GM21447 (cell line): Measurements from ENCODE around the gene HSD3B2.

Experiments used
- ATAC-seq: cut with Tn5 transposase; IDR thresholded peaks from one replicate; pipeline ENCODE4 v1.9.1; 2021; ENCODE audit not compliant: unreplicated experiment

Gene HSD3B2

DNA sequence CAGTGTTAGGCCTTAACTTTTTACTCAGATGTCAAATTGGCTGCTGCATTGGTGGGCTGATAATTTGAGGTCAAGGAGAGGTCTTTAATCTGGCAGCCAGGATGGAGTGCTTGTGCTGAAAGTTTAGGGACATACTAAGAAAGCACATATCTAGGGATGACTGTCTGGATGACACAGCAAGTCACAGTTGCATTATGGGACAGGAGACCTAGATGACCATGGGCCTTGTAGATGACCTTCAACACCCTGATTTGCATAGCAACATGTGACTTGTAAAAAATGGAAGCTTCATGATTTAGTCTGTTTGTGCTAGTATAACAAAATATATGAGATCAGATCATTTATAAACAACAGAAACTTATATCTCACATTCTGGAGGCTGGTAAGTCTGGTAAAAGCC is 18.0 kb upstream of the HSD3B2 start:
- no peak for ATAC-seq

GRCh38 chr1:119397986-119398385 is 17.0 kb upstream of the HSD3B2 start:
- no peak for ATAC-seq

GRCh38 chr1:119404736-119405135 is 10.2 kb upstream of the HSD3B2 start:
- no peak for ATAC-seq

DNA sequence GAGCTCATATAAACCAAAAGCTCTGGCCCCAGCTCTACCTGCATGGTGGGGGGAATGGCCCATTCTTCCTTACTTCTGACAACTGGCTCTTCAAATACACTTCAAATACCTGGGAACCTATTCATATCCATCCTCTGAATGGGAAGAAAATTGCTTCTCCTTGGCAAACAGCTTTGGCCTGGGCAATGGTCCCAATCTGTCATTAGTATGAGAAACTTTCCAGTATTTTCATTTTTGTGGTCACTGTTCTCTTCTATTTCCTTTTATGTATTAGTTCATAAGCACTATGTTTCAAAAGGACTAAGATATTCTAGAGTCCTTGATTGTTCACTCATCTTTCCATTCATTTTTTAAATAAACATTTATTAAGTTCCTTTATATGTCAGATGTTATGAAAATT is 5.2 kb upstream of the HSD3B2 start:
- ATAC-seq = no peak

- ATAC-seq = no peak
Observed at GRCh38 chr1:119410961-119411360, 4.0 kb upstream of the HSD3B2 start.

DNA sequence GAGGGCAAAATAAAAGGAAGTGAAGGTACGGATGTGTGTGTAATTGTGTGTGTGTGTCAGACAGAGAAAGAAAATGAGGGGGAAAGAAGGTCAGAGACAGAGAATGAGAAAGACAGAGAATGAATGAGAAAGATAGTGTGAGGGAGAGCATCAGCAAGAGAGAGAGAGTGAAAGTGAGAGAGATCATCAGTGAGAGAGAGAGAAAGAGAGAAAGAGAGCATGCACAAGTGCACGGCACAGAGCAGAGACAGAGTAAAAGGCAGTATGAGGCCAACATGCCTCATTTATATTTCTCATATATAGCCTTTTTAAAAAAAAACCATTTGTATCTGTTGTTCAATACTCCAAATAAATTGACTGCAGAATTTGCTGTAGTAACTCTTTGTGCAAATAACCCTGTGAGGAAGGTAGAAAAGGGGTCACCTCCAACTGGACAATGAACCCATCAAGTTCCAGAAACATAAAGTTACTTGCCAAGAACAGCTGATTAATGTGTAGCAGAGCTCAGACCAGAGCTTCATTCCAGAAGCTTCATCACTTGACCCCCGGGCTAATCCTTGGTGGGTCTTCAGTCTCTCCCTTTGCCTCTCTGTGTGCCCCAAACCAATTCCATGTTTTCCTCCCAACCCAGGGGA is 1.2 kb downstream of the HSD3B2 start:
- ATAC-seq = no peak

- ATAC-seq = no peak
Observed at GRCh38 chr1:119419109-119419508, 4.2 kb downstream of the HSD3B2 start.

DNA sequence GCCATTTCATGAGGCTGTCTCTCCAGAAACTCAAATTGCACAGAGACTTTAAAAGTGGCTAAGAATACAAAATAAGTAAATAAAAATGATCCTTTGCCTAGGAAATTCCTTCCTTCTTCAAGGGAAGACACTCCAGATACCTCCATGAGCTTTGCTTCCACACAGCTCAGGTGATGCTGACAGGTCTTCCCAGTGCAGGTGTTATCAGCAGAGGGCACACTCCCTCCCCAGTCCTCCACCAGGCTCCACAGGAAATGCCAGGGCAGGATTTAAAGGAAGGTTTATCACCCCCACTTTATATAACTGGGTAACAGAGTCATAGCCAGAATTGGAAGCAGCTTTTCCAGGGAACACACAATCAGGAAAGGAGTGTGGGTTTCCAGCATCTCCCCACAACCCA is 5.7 kb downstream of the HSD3B2 start:
- no peak for ATAC-seq

GRCh38 chr1:119422631-119423030 is 7.7 kb downstream of the HSD3B2 start:
- ATAC-seq = no peak

- ATAC-seq = no peak
Observed at GRCh38 chr1:119428991-119429390, 14.0 kb downstream of the HSD3B2 start.

GRCh38 chr1:119429687-119430086 is 14.7 kb downstream of the HSD3B2 start:
- no peak for ATAC-seq

DNA sequence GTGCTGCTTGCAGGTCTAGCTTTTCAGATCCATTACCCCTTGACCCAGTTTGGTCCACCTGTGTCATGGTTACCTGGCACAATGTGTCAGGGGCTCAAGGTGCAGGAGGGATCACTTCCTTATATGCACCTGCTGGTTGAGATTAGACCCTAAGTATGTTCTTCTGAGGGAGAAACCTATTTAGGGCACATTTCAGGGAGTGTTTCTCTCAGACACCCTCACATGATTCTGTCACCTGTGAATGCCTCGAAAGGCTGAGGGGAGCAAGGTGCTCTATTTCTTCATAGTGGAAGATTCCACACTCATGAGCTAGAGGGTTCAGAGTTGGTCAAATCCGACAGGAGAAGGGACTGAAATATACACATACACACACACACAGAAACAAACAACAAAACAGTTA is 15.5 kb downstream of the HSD3B2 start:
- no peak for ATAC-seq

- ATAC-seq = no peak
Observed at GRCh38 chr1:119431836-119432235, 16.9 kb downstream of the HSD3B2 start.

DNA sequence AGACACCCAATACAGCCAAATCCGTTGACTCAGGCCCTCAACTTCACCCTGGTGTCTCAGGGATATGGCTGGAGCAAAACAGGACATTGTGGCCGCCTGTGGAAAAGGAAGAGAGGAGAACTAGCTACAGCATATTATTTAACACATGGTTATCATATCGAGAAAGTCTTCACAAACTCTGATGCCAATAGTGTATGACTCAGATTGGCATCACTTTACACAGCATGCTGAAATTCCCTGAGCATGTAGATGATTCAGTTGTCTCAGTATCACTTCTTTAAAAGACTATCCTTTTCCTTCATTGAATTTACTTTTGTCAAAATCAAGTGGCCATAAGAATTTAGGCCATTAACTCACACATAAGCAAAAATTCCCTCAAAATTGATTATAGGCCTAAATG is 20.1 kb downstream of the HSD3B2 start:
- ATAC-seq = no peak

GRCh38 chr1:119438761-119439160 is 23.8 kb downstream of the HSD3B2 start:
- no peak for ATAC-seq

- no peak for ATAC-seq
Observed at GRCh38 chr1:119440721-119441307, 25.9 kb downstream of the HSD3B2 start.

DNA sequence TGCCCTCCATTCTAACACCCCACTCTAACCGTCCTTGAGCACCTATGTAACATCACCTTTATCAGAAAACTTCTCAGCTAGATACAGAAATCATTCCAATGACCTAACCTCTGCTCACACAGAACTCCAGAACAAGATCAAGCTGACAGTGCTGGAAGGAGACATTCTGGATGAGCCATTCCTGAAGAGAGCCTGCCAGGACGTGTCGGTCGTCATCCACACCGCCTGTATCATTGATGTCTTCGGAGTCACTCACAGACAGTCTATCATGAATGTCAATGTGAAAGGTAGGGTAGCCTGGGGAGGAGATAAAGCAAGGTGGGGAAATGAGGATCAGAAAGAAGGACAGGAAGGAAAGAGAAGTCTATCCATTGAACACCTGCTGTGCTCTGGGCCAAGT is 27.8 kb downstream of the HSD3B2 start:
- ATAC-seq = no peak

DNA sequence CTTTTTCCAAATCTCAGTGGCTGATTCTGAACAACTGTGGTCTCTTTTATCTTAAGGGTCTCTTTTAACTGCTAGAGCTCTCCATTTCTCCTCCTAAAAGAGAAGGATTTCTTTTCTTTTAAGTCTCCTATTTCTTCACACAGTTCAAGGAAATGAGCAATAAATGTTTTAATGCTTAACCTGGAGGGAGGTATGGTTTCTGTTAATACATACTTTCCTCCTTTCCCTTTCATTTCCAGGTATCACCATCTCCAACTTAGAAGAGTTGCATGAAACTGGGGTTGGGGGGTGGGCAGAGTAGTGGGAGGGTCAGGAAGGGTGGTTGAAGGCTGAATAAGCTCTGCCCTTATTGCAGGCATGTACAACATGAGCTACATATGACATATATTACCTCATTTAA is 31.4 kb downstream of the HSD3B2 start:
- no peak for ATAC-seq

DNA sequence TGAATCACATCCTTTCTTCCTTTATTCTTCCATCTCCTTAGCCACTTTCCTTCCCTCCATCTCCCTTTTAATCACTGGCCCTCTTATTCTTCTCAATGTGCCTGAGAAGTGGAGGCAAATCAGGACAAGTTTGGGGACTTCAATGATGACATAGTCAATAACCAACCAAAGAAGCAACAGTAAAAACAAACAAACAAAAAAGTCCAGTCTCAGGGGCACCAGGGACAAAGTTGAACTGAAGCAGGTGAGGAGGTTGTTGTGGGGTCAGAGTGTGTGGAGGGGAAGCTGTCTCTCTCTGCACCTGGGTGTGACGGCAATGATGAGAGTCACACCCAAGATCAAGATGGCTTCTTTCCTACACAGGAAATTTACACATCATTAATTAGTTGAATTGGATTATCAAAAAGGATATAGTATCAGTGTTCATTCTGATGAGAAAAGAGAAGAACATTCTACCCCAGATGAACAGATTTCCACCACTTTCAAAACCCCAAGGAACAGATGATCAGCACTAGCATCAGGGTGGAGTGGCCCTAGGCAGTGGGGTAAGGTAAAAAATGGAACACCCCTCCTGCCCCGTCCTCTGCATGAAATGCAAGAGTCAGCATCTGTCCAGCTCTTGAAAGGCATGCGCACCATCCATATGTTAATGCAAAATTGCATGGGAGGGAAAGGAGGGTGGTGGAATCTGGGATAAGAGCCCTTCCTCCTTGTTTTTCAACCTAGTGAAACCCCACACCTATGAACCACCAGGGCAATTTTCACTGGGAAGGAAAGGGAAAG is 32.6 kb downstream of the HSD3B2 start:
- ATAC-seq = no peak

DNA sequence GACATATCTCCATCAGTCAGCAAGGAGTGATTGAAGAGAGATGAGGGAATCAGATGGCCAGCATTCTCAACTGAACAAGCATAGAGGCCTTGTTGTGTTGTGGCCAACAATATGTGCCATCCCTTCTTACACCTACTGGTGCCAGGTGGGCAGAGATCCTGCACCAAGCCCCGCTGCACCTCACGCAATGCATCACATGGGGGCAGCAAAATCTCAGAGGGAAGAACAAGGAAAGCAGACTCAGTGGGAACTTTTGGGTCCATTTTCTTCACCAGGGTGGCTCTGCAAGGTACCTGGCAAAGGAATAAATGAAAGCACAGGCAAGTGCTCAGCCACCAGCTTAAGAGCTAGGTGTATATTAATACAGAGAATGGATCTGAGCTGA is 33.2 kb downstream of the HSD3B2 start:
- no peak for ATAC-seq

GRCh38 chr1:119449971-119450370 is 35.0 kb downstream of the HSD3B2 start:
- no peak for ATAC-seq

DNA sequence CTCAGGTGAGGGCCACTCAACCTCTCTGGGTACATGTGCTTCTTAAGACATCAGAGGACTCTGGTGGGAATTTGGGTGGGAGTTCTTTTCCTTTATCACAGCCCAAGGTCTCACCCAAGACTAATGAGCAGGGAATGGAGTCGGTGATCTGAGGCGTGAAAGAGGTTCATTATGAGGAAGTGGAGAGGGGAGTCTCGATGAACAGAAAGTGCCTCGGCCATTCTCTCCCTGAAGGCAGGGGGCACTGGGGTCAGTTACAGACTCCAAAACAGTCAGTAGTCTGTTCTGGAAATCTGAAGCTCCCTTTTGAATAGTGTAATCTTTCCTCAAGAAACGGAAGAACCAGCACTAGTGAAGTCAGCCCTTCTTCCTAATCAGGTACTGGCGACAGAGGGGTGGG is 36.2 kb downstream of the HSD3B2 start:
- ATAC-seq = no peak
